Transverse colon (tissue), 4 donors: ENCODE measurements around the gene CGNL1. TPM values are rescaled to one million over a fixed set of nuclear protein-coding genes. Genes with fewer than 3 reads are reported as not detected.

Experiments used
- DNase-seq: peaks from one replicate; pipeline ENCODE4 v3.0.0-alpha.2; 2019
- H3K27ac ChIP-seq, 4 donors: fragments of 200-600 bp; sonication (generic); 2 replicates each; pipeline ENCODE4 v1.5.1; 2016 to 2018; ENCODE audit warnings: inconsistent platforms in 4 of 4
- H3K27me3 ChIP-seq: fragments of 200-600 bp; sonication (generic); 2 replicates; pipeline ENCODE4 v1.5.1; 2017; ENCODE audit warnings: inconsistent platforms
- H3K36me3 ChIP-seq, 4 donors: fragments of 200-600 bp; sonication (generic); 2 replicates each; pipeline ENCODE4 v1.5.1; 2017 to 2019; ENCODE audit warnings: inconsistent platforms in 4 of 4
- H3K4me1 ChIP-seq, 4 donors: fragments of 200-600 bp; sonication (generic); 2 replicates each; pipeline ENCODE4 v1.5.1; 2017 to 2020; ENCODE audit warnings: inconsistent platforms in 4 of 4
- H3K4me3 ChIP-seq, 4 donors: fragments of 200-600 bp; sonication (generic); 1 replicate in 1 of 4; 2 replicates in 3 of 4; pipeline versions ENCODE4 v1.5.1 to v1.6.1; 2017 to 2019; ENCODE audit warnings: inconsistent platforms in 4 of 4
- H3K9me3 ChIP-seq, 2 donors: fragments of 200-600 bp; sonication (generic); 2 replicates each; pipeline ENCODE4 v1.5.1; 2017 to 2019; ENCODE audit warnings: inconsistent platforms in 2 of 2
- EP300 ChIP-seq: sonication (generic); formaldehyde crosslinking; IDR thresholded peaks from one replicate; pipeline ENCODE4 v1.6.1; 2017; ENCODE audit warnings: antibody characterized with exemption, low read depth
- POLR2A ChIP-seq: fragments of 450-650 bp; IDR thresholded peaks from one replicate; pipeline ENCODE4 v1.6.1; 2016; ENCODE audit warnings: antibody characterized with exemption, mild to moderate bottlenecking, moderate library complexity
- POLR2AphosphoS5 ChIP-seq, 3 donors: sonication (generic); formaldehyde crosslinking; IDR thresholded peaks; one replicate each; pipeline ENCODE4 v1.6.1; 2016; ENCODE audit warnings: antibody characterized with exemption in 3 of 3
- WGBS, 2 donors: methylation state at CpG; one replicate each; pipeline ENCODE4 v1.1.5; 2018; ENCODE audit warnings: low coverage in 1 of 2; 5-methylcytosine and 5-hydroxymethylcytosine counted together
- in situ Hi-C, 4 donors: fragments of 200-750 bp; cut with MboI; loops; one replicate each; pipeline versions ENCODE4 v1.15.0 to v1.15.1; 2017; ENCODE audit warnings: low sequenced_read_pairs in 3 of 4, low pct_ligation_motif_present in 1 of 4, low pct_unique_long_range_greater_than_20kb in 1 of 4
- intact Hi-C: fragments of 100-400 bp; cut with DNase I; formaldehyde crosslinking; loops from one replicate; pipeline ENCODE4 v1.15.1; 2023; ENCODE audit warnings: low total_unique reads
- total RNA-seq, 4 donors: library from RNA; depleted of rRNA; stranded (reverse); fragments of >200 nt; gene quantifications; one replicate each; pipeline ENCODE4 v1.1.0, GENCODE V29; 2016
- TF ChIP-seq, protein P1 (sequence below), 5 experiments: fragments of 200-600 bp in 3 of 5; fragments of 450-650 bp in 2 of 5; sonication (generic) in 3 of 5; IDR thresholded peaks; 1 replicate in 2 of 5; 2 replicates in 3 of 5; pipeline ENCODE4 v1.5.1; 2016 to 2017; ENCODE audit warnings: antibody characterized with exemption in 5 of 5, inconsistent platforms in 3 of 5, mild to moderate bottlenecking in 2 of 5, moderate library complexity in 1 of 5

CGNL1 gene
- total RNA-seq, 4 donors from 2014 or later = 1.1 to 2.2 (median 1.8) TPM

DNA sequence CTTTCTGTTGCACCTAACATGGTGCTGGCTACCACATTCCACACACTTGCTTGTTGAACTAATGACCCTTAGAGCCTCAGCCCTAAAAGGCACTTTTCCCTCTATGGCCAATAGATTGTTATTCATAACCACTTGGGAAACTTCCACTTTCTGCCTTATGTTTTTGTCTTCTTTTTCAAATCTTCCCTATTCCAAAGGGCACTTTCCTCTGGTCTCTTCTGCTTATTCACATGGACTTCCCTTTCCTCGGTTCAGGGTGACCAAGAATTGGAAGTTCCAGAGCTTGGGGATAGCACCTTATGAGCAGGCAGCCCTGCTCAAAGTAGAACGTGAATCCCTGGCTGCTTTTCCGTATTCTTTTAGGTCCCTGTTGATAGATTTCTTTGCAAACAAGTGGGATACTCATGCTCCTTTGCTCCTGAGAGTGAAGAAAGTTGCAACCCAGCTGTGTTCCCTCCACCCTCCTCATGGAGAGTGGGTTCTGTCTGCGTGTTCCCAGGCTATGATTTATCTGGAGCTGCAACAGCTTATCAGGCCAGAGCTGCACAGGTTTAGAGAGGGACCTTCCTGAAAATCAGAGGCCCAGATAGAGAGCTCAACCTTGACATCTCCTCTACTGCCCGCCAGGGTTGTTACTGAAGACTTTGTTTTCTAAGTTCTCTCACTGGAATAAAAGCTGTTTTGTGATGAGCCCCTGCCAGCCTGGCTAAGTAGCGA lies 156.6 kb downstream of the CGNL1 start:
- H3K36me3 ChIP-seq = no peaks in the 10 kb centered on the region
- TF ChIP-seq POLR2AphosphoS5 (IDR thresholded peaks at IDR 0.05) (no peak), EP300 (no peak), POLR2A (no peak)
- TF ChIP-seq, protein P1, sequence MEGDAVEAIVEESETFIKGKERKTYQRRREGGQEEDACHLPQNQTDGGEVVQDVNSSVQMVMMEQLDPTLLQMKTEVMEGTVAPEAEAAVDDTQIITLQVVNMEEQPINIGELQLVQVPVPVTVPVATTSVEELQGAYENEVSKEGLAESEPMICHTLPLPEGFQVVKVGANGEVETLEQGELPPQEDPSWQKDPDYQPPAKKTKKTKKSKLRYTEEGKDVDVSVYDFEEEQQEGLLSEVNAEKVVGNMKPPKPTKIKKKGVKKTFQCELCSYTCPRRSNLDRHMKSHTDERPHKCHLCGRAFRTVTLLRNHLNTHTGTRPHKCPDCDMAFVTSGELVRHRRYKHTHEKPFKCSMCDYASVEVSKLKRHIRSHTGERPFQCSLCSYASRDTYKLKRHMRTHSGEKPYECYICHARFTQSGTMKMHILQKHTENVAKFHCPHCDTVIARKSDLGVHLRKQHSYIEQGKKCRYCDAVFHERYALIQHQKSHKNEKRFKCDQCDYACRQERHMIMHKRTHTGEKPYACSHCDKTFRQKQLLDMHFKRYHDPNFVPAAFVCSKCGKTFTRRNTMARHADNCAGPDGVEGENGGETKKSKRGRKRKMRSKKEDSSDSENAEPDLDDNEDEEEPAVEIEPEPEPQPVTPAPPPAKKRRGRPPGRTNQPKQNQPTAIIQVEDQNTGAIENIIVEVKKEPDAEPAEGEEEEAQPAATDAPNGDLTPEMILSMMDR (IDR thresholded peaks at IDR 0.05) = no peak
- in situ Hi-C loops = loop anchor here in 2 of 4 donors (25.0 kb wide), 2 partner anchors 371 to 1046 kb away; no protein-coding TSS in a partner anchor
- no peak for DNase-seq
- H3K4me1 ChIP-seq = peaks cover 0 to 23% (median 8%) of the 10 kb centered on the region in 4 donors
- 86% methylated on average over 6 of the region's 6 CpGs; no CpG with 5 or more reads in 1 of the 2 donors for WGBS, 2 donors
- no peak overlapping the region for H3K27ac ChIP-seq
- no peak overlapping the region for H3K4me3 ChIP-seq
- intact Hi-C loops = no loop called here
- no peaks in the 10 kb centered on the region for H3K27me3 ChIP-seq
- no peaks in the 10 kb centered on the region for H3K9me3 ChIP-seq

DNA sequence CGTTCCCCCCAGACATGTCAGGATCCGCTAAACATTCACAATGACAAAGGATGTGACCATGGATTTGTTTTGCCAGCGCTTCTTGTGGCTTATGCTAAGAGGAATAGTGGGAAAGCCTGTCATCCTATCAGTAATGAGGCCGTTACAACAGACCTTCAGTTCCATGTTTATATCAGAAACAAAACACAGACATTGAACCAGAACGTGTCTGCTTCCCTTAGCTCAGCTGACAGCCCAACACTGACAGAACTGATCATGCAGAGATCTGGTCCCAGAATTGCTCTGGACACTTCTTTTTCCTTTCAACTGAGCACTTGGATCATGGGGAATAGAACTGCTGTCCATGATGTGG lies 157.1 kb downstream of the CGNL1 start:
- H3K27ac ChIP-seq = no peak overlapping the region

DNA sequence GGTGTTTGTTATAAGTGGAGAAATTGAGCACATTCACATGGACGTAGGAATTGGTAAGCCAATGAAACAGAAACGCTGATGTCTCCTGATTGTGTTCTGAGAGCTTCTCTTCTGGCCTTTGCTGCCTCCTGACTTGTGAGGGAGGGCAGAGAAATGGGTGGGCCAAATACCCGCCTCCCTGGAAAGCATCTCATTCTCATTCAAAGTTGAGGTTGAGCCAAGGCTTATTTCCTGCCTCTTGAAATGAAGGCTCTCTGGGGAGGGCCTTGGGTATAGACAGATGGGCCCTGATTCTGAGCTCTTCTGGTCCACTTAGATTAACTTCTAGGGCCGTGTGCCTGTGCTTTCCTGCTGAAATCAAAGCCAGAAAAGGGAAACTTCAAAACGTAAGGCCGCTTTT lies 158.0 kb downstream of the CGNL1 start:
- intact Hi-C loops (no loop called here), in situ Hi-C loops (loop anchor here in 2 of 4 donors (25.0 kb wide), 2 partner anchors 372 to 1047 kb away; no protein-coding TSS in a partner anchor)
- H3K9me3 ChIP-seq = no peaks in the 10 kb centered on the region
- H3K27me3 ChIP-seq = no peaks in the 10 kb centered on the region
- WGBS, 2 donors = 55 to 71% methylated on average over 5 to 6 of the region's 6 CpGs
- H3K4me3 ChIP-seq = no peak overlapping the region
- no peak for TF ChIP-seq EP300
- TF ChIP-seq POLR2AphosphoS5 (IDR thresholded peaks at IDR 0.05) = no peak
- TF ChIP-seq, protein P1 (IDR thresholded peaks at IDR 0.05) = no peak
- TF ChIP-seq POLR2A = no peak
- H3K36me3 ChIP-seq = no peaks in the 10 kb centered on the region
- DNase-seq = no peak
- H3K27ac ChIP-seq = no peak overlapping the region
- H3K4me1 ChIP-seq = peaks cover 0 to 25% (median 9%) of the 10 kb centered on the region in 4 donors

More for the DNA sequence above, 157.1 kb downstream of the CGNL1 start:
- Histone ChIP-seq H3K4me3 (no peak overlapping the region), H3K27me3 (no peaks in the 10 kb centered on the region), H3K4me1 (peaks cover 0 to 28% (median 9%) of the 10 kb centered on the region in 4 donors), H3K9me3 (no peaks in the 10 kb centered on the region), H3K36me3 (no peaks in the 10 kb centered on the region)
- intact Hi-C loops (no loop called here), in situ Hi-C loops (loop anchor here in 2 of 4 donors (25.0 kb wide), 2 partner anchors 371 to 1046 kb away; no protein-coding TSS in a partner anchor)
- TF ChIP-seq EP300 (no peak), POLR2A (no peak), POLR2AphosphoS5 (IDR thresholded peaks at IDR 0.05) (no peak)
- TF ChIP-seq, protein P1 (IDR thresholded peaks at IDR 0.05) = no peak
- DNase-seq = no peak
- WGBS, 2 donors = 71% methylated on average over 5 of the region's 5 CpGs; no CpG with 5 or more reads in 1 of the 2 donors

DNA sequence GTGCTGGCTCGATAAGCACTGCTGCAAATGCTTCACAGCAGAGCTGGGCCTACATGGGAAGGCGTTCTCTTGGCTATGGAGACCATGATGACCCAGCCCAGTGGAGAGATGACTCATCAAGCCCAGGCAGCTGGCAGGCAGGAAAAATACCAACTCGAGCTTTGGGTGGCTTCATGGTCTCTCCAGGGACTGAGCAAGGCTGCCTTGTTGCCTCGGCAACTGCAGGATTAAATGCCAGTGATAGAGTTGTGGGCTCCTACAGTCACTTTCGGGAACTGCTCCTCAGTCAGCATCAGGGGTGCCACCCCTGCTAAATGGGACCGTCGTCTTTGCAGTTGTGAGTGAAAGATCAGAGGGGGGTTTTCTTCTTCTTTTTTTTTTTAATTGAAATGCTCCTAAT lies 160.8 kb downstream of the CGNL1 start:
- DNase-seq = no peak
- TF ChIP-seq POLR2A = no peak
- no peak for TF ChIP-seq EP300
- TF ChIP-seq POLR2AphosphoS5 (IDR thresholded peaks at IDR 0.05) = no peak
- TF ChIP-seq, protein P1 (IDR thresholded peaks at IDR 0.05) = no peak
- Histone ChIP-seq H3K4me1 (peaks cover 0 to 14% (median 3%) of the 10 kb centered on the region in 4 donors), H3K36me3 (no peaks in the 10 kb centered on the region), H3K4me3 (no peak overlapping the region), H3K27me3 (no peaks in the 10 kb centered on the region), H3K9me3 (no peaks in the 10 kb centered on the region), H3K27ac (no peak overlapping the region)
- in situ Hi-C loops = loop anchor here in 2 of 4 donors (25.0 kb wide), 2 partner anchors 375 to 1050 kb away; no protein-coding TSS in a partner anchor
- intact Hi-C loops = no loop called here
- WGBS, 2 donors = 60 to 71% methylated on average over 3 to 7 of the region's 7 CpGs
